Heart left ventricle (tissue), 16 donors: Measurements from ENCODE around the gene KIF11. TPM values are rescaled to one million over a fixed set of nuclear protein-coding genes. Genes with fewer than 3 reads are reported as not detected.

Experiments used
- ATAC-seq, 4 donors: fragments of 200-7000 bp; cut with Tn5 transposase; one replicate each; pipeline ENCODE4 v1.9.1; 2020 to 2022; ENCODE audit warnings: moderate library complexity in 4 of 4, mild to moderate bottlenecking in 3 of 4, moderate number of reproducible peaks in 1 of 4
- DNase-seq, 5 donors: peaks; one replicate each; pipeline ENCODE4 v3.0.0-alpha.2; 2020
- H3K27ac ChIP-seq, 12 donors: fragments of 200-600 bp; sonication (generic) in 4 of 12; one replicate each; pipeline versions ENCODE4 v1.5.0 to v1.8.0; 2016 to 2022; ENCODE audit warnings: mild to moderate bottlenecking in 2 of 12
- H3K27me3 ChIP-seq, 9 donors: fragments of 200-600 bp; sonication (generic) in 2 of 9; one replicate each; pipeline versions ENCODE4 v1.5.1 to v1.8.0; 2016 to 2022; ENCODE audit warnings: mild to moderate bottlenecking in 3 of 9
- H3K36me3 ChIP-seq, 9 donors: fragments of 200-600 bp; sonication (generic) in 2 of 9; one replicate each; pipeline versions ENCODE4 v1.5.0 to v1.8.0; 2018 to 2022; ENCODE audit warnings: mild to moderate bottlenecking in 2 of 9
- H3K4me1 ChIP-seq, 12 donors: fragments of 200-600 bp; sonication (generic) in 4 of 12; one replicate each; pipeline versions ENCODE4 v1.5.0 to v1.8.0; 2016 to 2022; ENCODE audit warnings: mild to moderate bottlenecking in 3 of 12
- H3K4me3 ChIP-seq, 12 donors: fragments of 200-600 bp; sonication (generic) in 4 of 12; one replicate each; pipeline versions ENCODE4 v1.5.0 to v1.8.0; 2017 to 2022; ENCODE audit warnings: mild to moderate bottlenecking in 9 of 12, moderate library complexity in 4 of 12
- H3K9me3 ChIP-seq, 12 donors: fragments of 200-600 bp; sonication (generic) in 4 of 12; one replicate each; pipeline versions ENCODE4 v1.5.0 to v1.8.0; 2016 to 2022; ENCODE audit warnings: mild to moderate bottlenecking in 1 of 12
- CTCF ChIP-seq, 12 donors: fragments of 200-600 bp; sonication (generic) in 4 of 12; IDR thresholded peaks; one replicate each; pipeline versions ENCODE4 v1.5.0 to v1.8.0; 2018 to 2022; ENCODE audit warnings: antibody characterized with exemption in 12 of 12, mild to moderate bottlenecking in 5 of 12
- POLR2A ChIP-seq, 2 donors: fragments of 450-650 bp; IDR thresholded peaks; one replicate each; pipeline ENCODE4 v1.6.1; 2017; ENCODE audit warnings: antibody characterized with exemption in 2 of 2, mild to moderate bottlenecking in 2 of 2, moderate library complexity in 2 of 2
- WGBS, 4 donors: extraction: QIAGEN DNeasy Blood & Tissue Kit in 2 of 4; methylation state at CpG; one replicate each; pipeline versions ENCODE4 v1.1.5 to v1.1.7; 2013 to 2018; 5-methylcytosine and 5-hydroxymethylcytosine counted together
- intact Hi-C, 10 donors: fragments of 100-400 bp; cut with DNase I; formaldehyde crosslinking; loops; one replicate each; pipeline versions ENCODE4 v1.11.1 to v1.14.2; 2022
- polyA plus RNA-seq, 2 donors: library from polyadenylated mRNA; stranded (reverse); fragments of 200-250 nt; gene quantifications; one replicate each; pipeline ENCODE4 v1.2.3, GENCODE V29; 2013
- total RNA-seq, 9 donors: library from RNA; depleted of rRNA in 2 of 9; stranded (reverse); fragments of >200 nt in 2 of 9; fragmentation: NEBNext Ultra II Directional in 3 of 9; extraction: Animal tissue kit (Norgen Biotek cat#: 25700) in 3 of 9; gene quantifications; one replicate each; pipeline versions ENCODE4 v1.1.0 to v1.2.4, GENCODE V29; 2016 to 2023
- donor health status: ischemic (EF 13 %, LVEDD 7.1; RV severe dilation, severe dysfunction).
- donor health status: healthy with polysubstance abuse.
- donor health status: DM: no; HTN: yes; CAD: no.
- donor health status: DM: no; HTN: no; CAD: no.
- donor health status: ischemic (EF 25% LVEDD 6.9; RV normal size, moderate dysfunction).
- donor health status: ischemic (EF 25% LVEDD 5.7; RV mildly dilated, moderate dysfunction).
- donor health status: healthy.
- donor health status: DM: yes; HTN: yes; CAD: no.
- donor health status: ischemic (EF 35%, LVEDD 5.7; RV mildly dilated, moderate dysfunction).
- donor health status: nonischemic (EF 11% LVEDD 7.7; RV severe dilation, severe dysfunction).
- donor health status: DM: yes; HTN: yes; CAD: no.
- donor health status: PGD.
- donor health status: ischemic (EF 29% LVEDD 5.4; RV normal size, mild dysfunction).
- donor health status: nonischemic (EF 23%, LVEDD 6.1; RV moderate dilation, normal function).

The KIF11 gene
- total and polyA plus RNA-seq, 11 donors: 0.11 to 7.0 (median 0.75) TPM

DNA sequence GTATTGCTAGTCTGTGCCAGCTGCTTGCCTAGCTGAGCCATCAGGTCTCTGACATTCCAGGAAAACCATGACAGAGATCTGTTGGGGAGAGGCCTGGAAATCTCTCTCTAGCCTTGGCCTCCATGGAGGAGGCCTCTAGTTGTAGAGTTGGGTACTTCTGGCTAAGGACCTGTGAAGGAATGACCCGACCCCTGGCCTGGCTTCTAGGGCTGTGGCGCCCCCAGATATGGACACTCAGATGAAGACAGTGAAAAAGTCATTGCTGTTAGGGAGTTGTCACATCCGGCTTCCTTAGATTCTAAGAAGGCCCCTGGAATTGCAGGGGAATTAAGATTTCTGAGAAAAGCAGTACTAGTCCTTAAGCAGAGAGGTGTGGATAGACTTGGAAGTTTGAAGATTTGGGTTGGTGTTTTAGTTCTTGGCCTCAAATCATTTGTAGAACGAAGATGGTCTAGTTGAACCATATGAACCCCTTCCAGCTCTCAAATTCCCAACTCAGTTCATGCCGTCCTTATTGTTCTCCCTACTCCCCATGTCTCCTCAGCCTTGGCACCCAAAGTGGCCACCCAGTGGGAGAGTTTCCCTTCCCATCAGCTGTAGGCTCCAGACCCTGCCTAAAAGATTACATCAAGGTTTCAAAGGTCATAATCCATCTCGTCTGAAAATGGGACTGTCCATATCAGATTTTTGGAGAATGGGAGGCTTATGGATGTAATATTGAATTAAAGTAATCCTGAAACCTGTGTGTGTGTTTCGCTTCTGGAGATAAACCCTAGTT is 103.9 kb downstream of the KIF11 start:
- H3K4me1 ChIP-seq: peaks cover 0 to 53% (median 14%) of the 10 kb centered on the region in 12 donors
- no peaks in the 10 kb centered on the region for H3K9me3 ChIP-seq
- no peak for TF ChIP-seq POLR2A (IDR thresholded peaks at IDR 0.05)
- no peak for TF ChIP-seq CTCF (IDR thresholded peaks at IDR 0.05)
- whole genome bisulfite sequencing, 4 donors: 84 to 91% (median 89%) methylated on average over 7 of the region's 7 CpGs
- no peak for DNase-seq
- intact Hi-C loops: loop anchor here in 7 of 10 donors (5.0 to 10.0 kb wide), 4 partner anchors 58 to 148 kb away; partner anchors contain the start of gene EXOC6 (in 2 of the 7)
- no peak for ATAC-seq
- peaks cover 2 to 66% (median 36%) of the 10 kb centered on the region in 9 donors for H3K27me3 ChIP-seq
- no peak overlapping the region for H3K27ac ChIP-seq
- peaks cover 0 to 35% (median 14%) of the 10 kb centered on the region in 9 donors for H3K36me3 ChIP-seq
- H3K4me3 ChIP-seq: no peak overlapping the region

DNA sequence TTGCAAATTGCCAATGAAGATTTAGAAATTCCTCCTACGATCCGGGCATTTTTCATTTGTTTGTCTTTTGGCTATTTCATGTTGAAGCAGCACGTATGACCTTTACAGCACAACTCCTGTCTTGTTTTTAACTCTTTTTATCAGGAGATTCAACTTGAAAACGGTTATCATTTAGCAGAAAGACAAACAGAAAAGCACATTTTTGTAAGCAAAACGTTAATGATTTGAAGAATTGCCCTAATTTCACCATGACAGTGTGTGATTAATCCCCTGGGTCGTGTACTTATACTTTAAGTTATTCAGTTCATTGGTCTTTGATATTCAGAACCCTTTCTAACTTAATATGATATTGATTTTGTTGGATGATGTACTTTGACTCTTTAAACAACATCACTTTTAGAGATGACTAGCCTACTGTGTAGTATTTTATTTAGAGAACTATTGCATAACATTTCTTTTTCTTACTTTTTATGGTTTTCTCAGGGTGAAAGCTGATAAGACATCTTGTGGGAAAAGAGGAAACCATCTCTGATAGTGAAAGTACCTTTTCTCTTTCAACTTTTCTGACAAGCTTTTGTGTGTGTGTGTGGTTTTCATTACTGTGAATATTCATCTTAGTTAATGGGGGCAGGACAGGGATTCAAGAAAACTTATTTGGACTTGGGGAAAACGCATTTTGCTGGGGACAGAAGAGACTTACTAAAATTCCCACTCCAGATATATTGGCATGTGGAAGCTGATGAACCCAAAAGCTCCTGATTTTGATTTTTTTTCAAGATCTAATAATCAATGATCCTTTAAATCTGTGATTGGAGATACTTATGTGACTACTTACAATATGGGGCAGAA is 105.0 kb downstream of the KIF11 start:
- peaks cover 0 to 55% (median 10%) of the 10 kb centered on the region in 12 donors for H3K4me1 ChIP-seq
- intact Hi-C loops: loop anchor here in 7 of 10 donors (5.0 to 10.0 kb wide), 4 partner anchors 57 to 147 kb away; partner anchors contain the start of gene EXOC6 (in 2 of the 7)
- DNase-seq (no peak), ATAC-seq (no peak)
- no peaks in the 10 kb centered on the region for H3K9me3 ChIP-seq
- no peak overlapping the region for H3K4me3 ChIP-seq
- TF ChIP-seq POLR2A (IDR thresholded peaks at IDR 0.05) (no peak), CTCF (IDR thresholded peaks at IDR 0.05) (no peak)
- no peak overlapping the region for H3K27ac ChIP-seq
- peaks cover 0 to 29% (median 14%) of the 10 kb centered on the region in 9 donors for H3K36me3 ChIP-seq
- peaks cover 0 to 61% (median 28%) of the 10 kb centered on the region in 9 donors for H3K27me3 ChIP-seq
- 73 to 81% (median 76%) methylated on average over 7 of the region's 7 CpGs for WGBS, 4 donors

GRCh38 chr10:92699193-92699517 is 106.2 kb downstream of the KIF11 start:
- H3K27me3 ChIP-seq: peaks cover 0 to 63% (median 28%) of the 10 kb centered on the region in 9 donors
- intact Hi-C loops: loop anchor here in 7 of 10 donors (5.0 to 10.0 kb wide), 4 partner anchors 56 to 146 kb away; partner anchors contain the start of gene EXOC6 (in 2 of the 7)
- no peaks in the 10 kb centered on the region for H3K9me3 ChIP-seq
- H3K36me3 ChIP-seq: peaks cover 0 to 17% (median 14%) of the 10 kb centered on the region in 9 donors
- peak overlapping the region in 11 of 12 donors; percentile 10 to 56 (median 45) for H3K4me3 ChIP-seq
- 5 to 40% (median 6%) methylated on average over 1 to 3 of the region's 3 CpGs for WGBS, 4 donors
- H3K27ac ChIP-seq: peak overlapping the region in 4 of 12 donors; percentile 24 to 40 (median 30)
- ATAC-seq (no peak), DNase-seq (no peak)
- peaks cover 0 to 43% (median 10%) of the 10 kb centered on the region in 12 donors for H3K4me1 ChIP-seq
- TF ChIP-seq POLR2A (IDR thresholded peaks at IDR 0.05) (no peak), CTCF (IDR thresholded peaks at IDR 0.05) (no peak)
